Measurements from ENCODE around the gene EZH2. TPM values are rescaled to one million over a fixed set of nuclear protein-coding genes. Genes with fewer than 3 reads are reported as not detected.

The EZH2 gene
- total and polyA plus RNA-seq, 2 donors (not counting 1 experiment from before 2014, with no cell fraction given), result 7.1 to 10.1 TPM

GRCh38 chr7:148915211-148915610 lies 31.1 kb upstream of the EZH2 start:
- H3K4me3 ChIP-seq (replicated peaks in 1 of 4; ENCODE audit: control extremely low read depth in 1 of 4, insufficient read depth in 1 of 4, low read depth in 3 of 4, low read length in 4 of 4), result no peak overlapping the region
- H3K9me3 ChIP-seq (ENCODE audit: control insufficient read depth, insufficient read depth, low read depth, low read length), result no peaks in the 10 kb centered on the region
- H3K27me3 ChIP-seq (ENCODE audit: control insufficient read depth, insufficient read depth, low read length), result no peaks in the 10 kb centered on the region
- no peaks in the 10 kb centered on the region for H3K4me1 ChIP-seq (ENCODE audit: control insufficient read depth, extremely low read depth, insufficient read depth, low read length)
- no peak for DNase-seq (ENCODE audit: low read depth in 2 of 2)
- H3K9ac ChIP-seq (ENCODE audit: insufficient read depth, low read length), result no peak overlapping the region
- H4K20me1 ChIP-seq (ENCODE audit: control insufficient read depth, extremely low read depth, insufficient read depth, low read length), result no peaks in the 10 kb centered on the region
- no peak overlapping the region for H2AFZ ChIP-seq (ENCODE audit: low read length)
- H3K4me2 ChIP-seq (ENCODE audit: extremely low read depth, insufficient read depth, low read length), result no peak overlapping the region
- no peaks in the 10 kb centered on the region for H3K36me3 ChIP-seq (ENCODE audit: control insufficient read depth, insufficient read depth, low read length)
- TF ChIP-seq EZH2 (IDR thresholded peaks at IDR 0.05; ENCODE audit: low read length, missing control alignments) (no peak), CTCF (conservative IDR thresholded peaks at IDR 0.05 in 1 of 2, IDR thresholded peaks at IDR 0.05 in 1 of 2; ENCODE audit: low read depth in 1 of 2, low read length in 2 of 2) (no peak)
- no peaks in the 10 kb centered on the region for H3K79me2 ChIP-seq (ENCODE audit: control insufficient read depth, insufficient read depth, low read length)
- H3K27ac ChIP-seq (ENCODE audit: insufficient read depth, low read length), result no peak overlapping the region

GRCh38 chr7:148914208-148914777 lies 30.2 kb upstream of the EZH2 start:
- Histone ChIP-seq H3K27ac (ENCODE audit: insufficient read depth, low read length) (no peak overlapping the region), H3K4me1 (ENCODE audit: control insufficient read depth, extremely low read depth, insufficient read depth, low read length) (no peaks in the 10 kb centered on the region), H3K4me3 (replicated peaks in 1 of 4; ENCODE audit: control extremely low read depth in 1 of 4, insufficient read depth in 1 of 4, low read depth in 3 of 4, low read length in 4 of 4) (no peak overlapping the region), H4K20me1 (ENCODE audit: control insufficient read depth, extremely low read depth, insufficient read depth, low read length) (no peaks in the 10 kb centered on the region), H3K79me2 (ENCODE audit: control insufficient read depth, insufficient read depth, low read length) (no peaks in the 10 kb centered on the region), H3K9me3 (ENCODE audit: control insufficient read depth, insufficient read depth, low read depth, low read length) (no peaks in the 10 kb centered on the region), H3K27me3 (ENCODE audit: control insufficient read depth, insufficient read depth, low read length) (peaks cover 7% of the 10 kb centered on the region), H3K4me2 (ENCODE audit: extremely low read depth, insufficient read depth, low read length) (no peak overlapping the region), H3K9ac (ENCODE audit: insufficient read depth, low read length) (no peak overlapping the region), H2AFZ (ENCODE audit: low read length) (no peak overlapping the region), H3K36me3 (ENCODE audit: control insufficient read depth, insufficient read depth, low read length) (no peaks in the 10 kb centered on the region)
- peak; percentile 64 to 92 for DNase-seq (ENCODE audit: low read depth in 2 of 2)
- TF ChIP-seq EZH2 (IDR thresholded peaks at IDR 0.05; ENCODE audit: low read length, missing control alignments), result no peak
- no peak for TF ChIP-seq CTCF (conservative IDR thresholded peaks at IDR 0.05 in 1 of 2, IDR thresholded peaks at IDR 0.05 in 1 of 2; ENCODE audit: low read depth in 1 of 2, low read length in 2 of 2)

- Histone ChIP-seq H3K36me3 (ENCODE audit: control insufficient read depth, insufficient read depth, low read length) (no peaks in the 10 kb centered on the region), H4K20me1 (ENCODE audit: control insufficient read depth, extremely low read depth, insufficient read depth, low read length) (no peaks in the 10 kb centered on the region), H3K9me3 (ENCODE audit: control insufficient read depth, insufficient read depth, low read depth, low read length) (no peaks in the 10 kb centered on the region), H3K4me3 (replicated peaks in 1 of 4; ENCODE audit: control extremely low read depth in 1 of 4, insufficient read depth in 1 of 4, low read depth in 3 of 4, low read length in 4 of 4) (no peak overlapping the region), H3K9ac (ENCODE audit: insufficient read depth, low read length) (no peak overlapping the region), H3K27me3 (ENCODE audit: control insufficient read depth, insufficient read depth, low read length) (peaks cover 18% of the 10 kb centered on the region), H3K4me2 (ENCODE audit: extremely low read depth, insufficient read depth, low read length) (no peak overlapping the region), H2AFZ (ENCODE audit: low read length) (no peak overlapping the region), H3K27ac (ENCODE audit: insufficient read depth, low read length) (no peak overlapping the region), H3K79me2 (ENCODE audit: control insufficient read depth, insufficient read depth, low read length) (no peaks in the 10 kb centered on the region), H3K4me1 (ENCODE audit: control insufficient read depth, extremely low read depth, insufficient read depth, low read length) (no peaks in the 10 kb centered on the region)
- peak in 1 of 2 donors; percentile 8 for DNase-seq (ENCODE audit: low read depth in 2 of 2)
- TF ChIP-seq EZH2 (IDR thresholded peaks at IDR 0.05; ENCODE audit: low read length, missing control alignments) (no peak), CTCF (conservative IDR thresholded peaks at IDR 0.05 in 1 of 2, IDR thresholded peaks at IDR 0.05 in 1 of 2; ENCODE audit: low read depth in 1 of 2, low read length in 2 of 2) (no peak)
These were observed 28.9 kb upstream of the EZH2 start for GRCh38 chr7:148912758-148913541.
